ENCODE results near the gene S100A14.

- TF ChIP-seq CTCF (IDR thresholded peaks at IDR 0.05; ENCODE audit: low read depth, low read length, missing input control) = no peak
- peak; percentile 41 for TF ChIP-seq FOXA1 (IDR thresholded peaks at IDR 0.05)
- no peak for TF ChIP-seq RAD21 (IDR thresholded peaks at IDR 0.05)
- peak; percentile 82 for TF ChIP-seq SP1 (IDR thresholded peaks at IDR 0.05)
- no peak for TF ChIP-seq GABPA (IDR thresholded peaks at IDR 0.05 in 1 of 2, conservative IDR thresholded peaks at IDR 0.05 in 1 of 2)
Observed at GRCh38 chr1:153631047-153632022, 15.2 kb upstream of the S100A14 start.
